Erythroblast (primary cell): ENCODE measurements around the gene GNB3.

ENCODE experiments used
- GATA1 ChIP-seq: IDR thresholded peaks from 2 replicates; pipeline ENCODE4 v1.6.1; 2011; ENCODE audit warnings: low read depth, mild to moderate bottlenecking, control low read depth, low read length, moderate library complexity
- POLR2A ChIP-seq: IDR thresholded peaks from 2 replicates; pipeline ENCODE4 v1.6.1; 2011; ENCODE audit warnings: mild to moderate bottlenecking, low read length

- TF ChIP-seq POLR2A (no peak), GATA1 (no peak)
Observed at GRCh38 chr12:6849427-6849826, 8.7 kb downstream of the GNB3 start.
